Neuronal stem cell (in vitro differentiated cells): ENCODE results near the gene LMO4.

Experiments used
- DNase-seq: peaks from one replicate; pipeline ENCODE4 v3.0.0-alpha.2; 2013; ENCODE audit warnings: low spot score
- H2AFZ ChIP-seq: one replicate; pipeline ENCODE4 v1.6.1; 2013; ENCODE audit warnings: mild to moderate bottlenecking, low read length, inconsistent platforms
- H2AK5ac ChIP-seq: 2 replicates; pipeline ENCODE4 v1.6.1; 2013; ENCODE audit warnings: low read depth, mild to moderate bottlenecking, inconsistent platforms, low read length, moderate library complexity, mixed read lengths
- H2BK120ac ChIP-seq: 2 replicates; pipeline ENCODE4 v1.6.1; 2013; ENCODE audit warnings: low read depth, mild to moderate bottlenecking, inconsistent platforms, low read length, moderate library complexity, mixed read lengths
- H2BK12ac ChIP-seq: one replicate; pipeline ENCODE4 v1.6.1; 2013; ENCODE audit warnings: low read length, inconsistent platforms
- H2BK15ac ChIP-seq: 2 replicates; pipeline ENCODE4 v1.6.1; 2013; ENCODE audit warnings: mild to moderate bottlenecking, low read length, inconsistent platforms, mixed read lengths
- H2BK5ac ChIP-seq: one replicate; pipeline ENCODE4 v1.6.1; 2013; ENCODE audit warnings: inconsistent platforms, mild to moderate bottlenecking, low read length, moderate library complexity
- H3K14ac ChIP-seq: one replicate; pipeline ENCODE4 v1.6.1; 2013; ENCODE audit warnings: low read length, inconsistent platforms
- H3K18ac ChIP-seq: 2 replicates; pipeline ENCODE4 v1.6.1; 2013; ENCODE audit warnings: low read length, inconsistent platforms
- H3K23ac ChIP-seq: 2 replicates; pipeline ENCODE4 v1.6.1; 2013; ENCODE audit warnings: low read depth, mild to moderate bottlenecking, mixed read lengths, low read length, inconsistent platforms; ENCODE audit not compliant: poor library complexity
- H3K27ac ChIP-seq: replicated peaks from 3 replicates; pipeline ENCODE4 v1.5.1; 2013; ENCODE audit warnings: low read length, inconsistent platforms
- H3K27me3 ChIP-seq, 3 experiments: 2 replicates each; pipeline ENCODE4 v1.6.1; 2013; ENCODE audit warnings: low read length in 3 of 3, mild to moderate bottlenecking in 2 of 3, inconsistent platforms in 1 of 3, low read depth in 1 of 3, mixed read lengths in 1 of 3, moderate library complexity in 1 of 3; ENCODE audit not compliant: control insufficient read depth in 3 of 3, insufficient read depth in 3 of 3
- H3K36me3 ChIP-seq, 2 donors: replicated peaks in 1 of 2; 2 replicates each; pipeline ENCODE4 v1.6.1; 2013; ENCODE audit warnings: low read length in 2 of 2; ENCODE audit not compliant: control insufficient read depth in 2 of 2, insufficient read depth in 2 of 2
- H3K4ac ChIP-seq: 2 replicates; pipeline ENCODE4 v1.6.1; 2013; ENCODE audit warnings: inconsistent platforms, mild to moderate bottlenecking, low read length, moderate library complexity
- H3K4me1 ChIP-seq, 2 donors: 1 replicate in 1 of 2; 2 replicates in 1 of 2; pipeline ENCODE4 v1.6.1; 2013; ENCODE audit warnings: low read length in 2 of 2, low read depth in 1 of 2; ENCODE audit not compliant: control insufficient read depth in 2 of 2, insufficient read depth in 1 of 2
- H3K4me2 ChIP-seq: one replicate; pipeline ENCODE4 v1.6.1; 2013; ENCODE audit warnings: mild to moderate bottlenecking, low read length, inconsistent platforms; ENCODE audit not compliant: insufficient read depth, poor library complexity, severe bottlenecking
- H3K4me3 ChIP-seq, 2 donors: 2 replicates each; pipeline ENCODE4 v1.5.1; 2013; ENCODE audit warnings: low read length in 2 of 2, mild to moderate bottlenecking in 2 of 2, inconsistent platforms in 1 of 2, moderate library complexity in 1 of 2
- H3K79me1 ChIP-seq: one replicate; pipeline ENCODE4 v1.6.1; 2013; ENCODE audit warnings: low read depth, mild to moderate bottlenecking, inconsistent platforms, low read length, moderate library complexity
- H3K9ac ChIP-seq: one replicate; pipeline ENCODE4 v1.6.1; 2013; ENCODE audit warnings: mild to moderate bottlenecking, low read depth, low read length, inconsistent platforms; ENCODE audit not compliant: poor library complexity
- H3K9me3 ChIP-seq, 2 donors: replicated peaks in 1 of 2; 2 replicates each; pipeline versions ENCODE3 to v1.6.1; 2013; ENCODE audit warnings: low read length in 2 of 2, mild to moderate bottlenecking in 2 of 2, inconsistent platforms in 1 of 2, low read depth in 1 of 2, mixed read lengths in 1 of 2, moderate library complexity in 1 of 2; ENCODE audit not compliant: control insufficient read depth in 2 of 2, insufficient read depth in 1 of 2
- H4K8ac ChIP-seq: one replicate; pipeline ENCODE4 v1.6.1; 2013; ENCODE audit warnings: low read depth, mild to moderate bottlenecking, inconsistent platforms, low read length, moderate library complexity
- H4K91ac ChIP-seq: one replicate; pipeline ENCODE4 v1.6.1; 2013; ENCODE audit warnings: low read length, low read depth, mild to moderate bottlenecking, inconsistent platforms; ENCODE audit not compliant: poor library complexity
- WGBS, 2 donors: extraction: QIAGEN DNeasy Blood & Tissue Kit; methylation state at CpG; one replicate each; pipeline ENCODE4 v1.1.7; 2013; ENCODE audit warnings: missing lambda C conversion rate in 2 of 2, mixed read lengths in 1 of 2; ENCODE audit not compliant: insufficient read length in 2 of 2, insufficient replicate concordance in 1 of 2; ENCODE audit errors: extremely low coverage in 2 of 2; 5-methylcytosine and 5-hydroxymethylcytosine counted together

Gene LMO4

GRCh38 chr1:87305151-87305550 is 23.5 kb upstream of the LMO4 start:
- no peak overlapping the region for H3K9ac ChIP-seq
- no peak overlapping the region for H2BK12ac ChIP-seq
- no peak overlapping the region for H3K23ac ChIP-seq
- no peak overlapping the region for H3K27ac ChIP-seq
- peaks cover 0 to 46% (median 0%) of the 10 kb centered on the region in 3 experiments for H3K27me3 ChIP-seq
- H3K18ac ChIP-seq: no peak overlapping the region
- no peaks in the 10 kb centered on the region for H3K36me3 ChIP-seq
- H3K9me3 ChIP-seq: no peaks in the 10 kb centered on the region
- H2AFZ ChIP-seq: no peak overlapping the region
- no peak overlapping the region for H2BK5ac ChIP-seq
- no CpG with 5 or more reads among the region's 5 CpGs for WGBS, 2 donors
- no peak overlapping the region for H4K91ac ChIP-seq
- no peak overlapping the region for H4K8ac ChIP-seq
- no peak overlapping the region for H3K4me2 ChIP-seq
- H3K4me1 ChIP-seq: peaks cover 0 to 7% of the 10 kb centered on the region in 2 donors
- H3K4ac ChIP-seq: no peak overlapping the region
- no peaks in the 10 kb centered on the region for H3K79me1 ChIP-seq
- H3K14ac ChIP-seq: no peak overlapping the region
- no peak overlapping the region for H2BK120ac ChIP-seq
- H3K4me3 ChIP-seq: no peak overlapping the region
- no peak for DNase-seq
- H2AK5ac ChIP-seq: no peak overlapping the region
- no peak overlapping the region for H2BK15ac ChIP-seq

- H2AK5ac ChIP-seq: no peak overlapping the region
- no peak overlapping the region for H3K4ac ChIP-seq
- no peak overlapping the region for H3K23ac ChIP-seq
- H2BK15ac ChIP-seq: no peak overlapping the region
- H3K9me3 ChIP-seq: no peaks in the 10 kb centered on the region
- WGBS, 2 donors: no CpG with 5 or more reads among the region's 7 CpGs
- no peak overlapping the region for H4K8ac ChIP-seq
- no peaks in the 10 kb centered on the region for H3K79me1 ChIP-seq
- no peak overlapping the region for H2BK5ac ChIP-seq
- H4K91ac ChIP-seq: no peak overlapping the region
- no peaks in the 10 kb centered on the region for H3K36me3 ChIP-seq
- no peak overlapping the region for H2BK12ac ChIP-seq
- no peak overlapping the region for H3K27ac ChIP-seq
- H2BK120ac ChIP-seq: no peak overlapping the region
- no peak overlapping the region for H3K4me2 ChIP-seq
- H3K4me3 ChIP-seq: no peak overlapping the region
- no peak overlapping the region for H3K18ac ChIP-seq
- peaks cover 0 to 46% (median 0%) of the 10 kb centered on the region in 3 experiments for H3K27me3 ChIP-seq
- H3K14ac ChIP-seq: no peak overlapping the region
- DNase-seq: no peak
- H2AFZ ChIP-seq: no peak overlapping the region
- H3K4me1 ChIP-seq: peaks cover 0 to 10% of the 10 kb centered on the region in 2 donors
- no peak overlapping the region for H3K9ac ChIP-seq
These were observed 22.9 kb upstream of the LMO4 start for GRCh38 chr1:87305762-87306161.

- no peak overlapping the region for H3K4me2 ChIP-seq
- H3K23ac ChIP-seq: no peak overlapping the region
- no peak overlapping the region for H3K4me3 ChIP-seq
- H3K4ac ChIP-seq: no peak overlapping the region
- no CpG with 5 or more reads among the region's 8 CpGs for WGBS, 2 donors
- no peak overlapping the region for H3K14ac ChIP-seq
- no peak for DNase-seq
- peaks cover 0 to 13% of the 10 kb centered on the region in 2 donors for H3K4me1 ChIP-seq
- no peak overlapping the region for H3K9ac ChIP-seq
- no peak overlapping the region for H2AK5ac ChIP-seq
- no peak overlapping the region for H4K8ac ChIP-seq
- no peak overlapping the region for H2BK120ac ChIP-seq
- no peak overlapping the region for H2BK5ac ChIP-seq
- no peaks in the 10 kb centered on the region for H3K36me3 ChIP-seq
- H3K9me3 ChIP-seq: no peaks in the 10 kb centered on the region
- H3K27ac ChIP-seq: no peak overlapping the region
- no peak overlapping the region for H2BK12ac ChIP-seq
- no peak overlapping the region for H2BK15ac ChIP-seq
- H4K91ac ChIP-seq: no peak overlapping the region
- no peak overlapping the region for H3K18ac ChIP-seq
- H2AFZ ChIP-seq: no peak overlapping the region
- no peaks in the 10 kb centered on the region for H3K79me1 ChIP-seq
- peaks cover 0 to 39% (median 0%) of the 10 kb centered on the region in 3 experiments for H3K27me3 ChIP-seq
These were observed 21.4 kb upstream of the LMO4 start for GRCh38 chr1:87307306-87307705.

GRCh38 chr1:87307931-87308330 is 20.7 kb upstream of the LMO4 start:
- H4K91ac ChIP-seq: no peak overlapping the region
- H2BK5ac ChIP-seq: no peak overlapping the region
- H3K27ac ChIP-seq: no peak overlapping the region
- H3K27me3 ChIP-seq: peaks cover 0 to 39% (median 0%) of the 10 kb centered on the region in 3 experiments
- no peak overlapping the region for H2AK5ac ChIP-seq
- H2BK12ac ChIP-seq: no peak overlapping the region
- H3K4ac ChIP-seq: no peak overlapping the region
- H3K23ac ChIP-seq: no peak overlapping the region
- H3K14ac ChIP-seq: no peak overlapping the region
- no peak overlapping the region for H3K4me3 ChIP-seq
- H3K9ac ChIP-seq: no peak overlapping the region
- no peaks in the 10 kb centered on the region for H3K9me3 ChIP-seq
- H2BK120ac ChIP-seq: no peak overlapping the region
- WGBS, 2 donors: no CpG with 5 or more reads among the region's 4 CpGs
- no peak overlapping the region for H2BK15ac ChIP-seq
- H4K8ac ChIP-seq: no peak overlapping the region
- H3K4me2 ChIP-seq: no peak overlapping the region
- no peak overlapping the region for H2AFZ ChIP-seq
- no peak for DNase-seq
- no peaks in the 10 kb centered on the region for H3K79me1 ChIP-seq
- no peak overlapping the region for H3K18ac ChIP-seq
- no peaks in the 10 kb centered on the region for H3K36me3 ChIP-seq
- H3K4me1 ChIP-seq: peaks cover 0 to 13% of the 10 kb centered on the region in 2 donors
